NCI-H1092 treated with DMSO at 0.1 percent for 48 hours (cell line): Measurements from ENCODE around the gene YTHDC1.
"Not testable (repeated sequence)": the region's sequence is repeated elsewhere in the genome, so short reads cannot be mapped to it uniquely, and the experiment has no call there.

ENCODE experiments used
- DNase-seq: peaks from one replicate; lab custom pipeline; 2025; lab: John Stamatoyannopoulos, UW

The YTHDC1 gene

GRCh38 chr4:68349649-68350360, at the start of gene YTHDC1:
YTHDC1 (minus strand) TSS chr4:68350090; CDS start chr4:68349753, 337 bp downstream.
- peak; percentile 95 for DNase-seq

GRCh38 chr4:68399306-68399705, 49.4 kb upstream of the YTHDC1 start:
- DNase-seq, result no peak

DNA sequence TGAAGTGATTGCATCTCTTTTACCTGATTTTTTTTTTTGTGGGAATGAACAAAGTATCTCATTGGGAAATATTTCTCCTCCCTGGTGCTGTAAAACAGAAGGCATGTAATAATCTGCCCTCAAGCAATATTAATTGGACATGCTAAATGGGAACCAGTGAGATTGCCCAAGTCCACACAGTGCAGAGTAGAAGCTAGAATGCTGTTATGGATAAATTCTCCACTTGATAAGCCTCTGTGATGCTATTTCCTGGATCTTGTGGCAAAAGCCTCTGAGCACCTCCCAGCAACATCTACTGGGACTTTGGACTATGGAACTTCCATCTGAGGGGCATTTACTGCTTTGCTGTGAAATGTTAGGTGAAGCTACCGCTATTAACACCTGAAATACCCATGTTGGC, 46.9 kb upstream of the YTHDC1 start:
- DNase-seq, result no peak

DNA sequence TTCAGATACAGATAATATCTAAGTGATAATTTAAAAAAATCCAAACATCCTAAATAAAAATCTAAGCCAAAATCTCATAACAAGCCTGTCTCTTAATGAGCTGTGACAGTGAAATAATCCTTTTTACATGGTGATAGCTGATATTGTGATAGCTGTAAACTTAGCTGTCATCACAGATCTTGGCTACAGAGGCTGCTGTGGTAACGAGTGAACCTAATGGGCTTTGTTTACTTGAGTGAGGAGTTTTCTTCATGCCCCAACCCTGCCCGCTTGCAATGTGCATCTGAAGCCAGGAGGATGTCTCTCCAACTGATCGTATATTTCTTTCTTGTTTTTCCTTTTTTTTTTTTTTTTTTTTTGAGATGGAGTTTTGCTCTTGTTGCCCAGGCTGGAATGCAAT, 41.5 kb upstream of the YTHDC1 start:
- no peak for DNase-seq

- no peak for DNase-seq
These were observed 40.5 kb upstream of the YTHDC1 start for GRCh38 chr4:68390205-68390935.

DNA sequence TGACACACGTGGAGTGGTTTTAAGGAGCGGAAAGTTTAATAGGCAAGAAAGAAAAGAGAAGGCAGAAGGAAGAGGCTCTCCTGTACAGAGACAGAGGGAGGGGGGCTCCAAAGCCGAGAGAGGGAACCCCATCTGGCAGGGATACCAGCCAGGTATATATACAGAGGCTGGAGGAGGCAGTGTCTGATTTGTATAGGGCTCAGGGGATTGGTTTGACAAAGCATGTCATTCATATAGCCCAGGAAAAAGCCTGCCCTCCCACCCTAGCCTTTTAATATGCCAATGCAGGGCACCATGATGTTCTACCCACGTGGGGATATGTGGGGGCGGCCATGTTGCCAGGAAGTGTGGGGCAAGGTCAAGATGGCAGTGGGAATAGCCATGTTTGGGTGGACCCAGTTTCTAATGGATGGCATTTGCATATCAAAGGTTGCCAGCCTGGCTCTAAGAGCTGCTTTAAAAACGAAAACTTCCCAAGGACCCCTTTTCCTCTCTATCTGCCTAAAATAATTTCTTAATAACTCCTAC, 39.6 kb upstream of the YTHDC1 start:
- DNase-seq, result not testable (repeated sequence)

GRCh38 chr4:68388347-68388865, 38.5 kb upstream of the YTHDC1 start:
- DNase-seq, result no peak

GRCh38 chr4:68385267-68385666, 35.4 kb upstream of the YTHDC1 start:
- no peak for DNase-seq

GRCh38 chr4:68383115-68383514, 33.2 kb upstream of the YTHDC1 start:
- no peak for DNase-seq

GRCh38 chr4:68378226-68378625, 28.3 kb upstream of the YTHDC1 start:
- no peak for DNase-seq

DNA sequence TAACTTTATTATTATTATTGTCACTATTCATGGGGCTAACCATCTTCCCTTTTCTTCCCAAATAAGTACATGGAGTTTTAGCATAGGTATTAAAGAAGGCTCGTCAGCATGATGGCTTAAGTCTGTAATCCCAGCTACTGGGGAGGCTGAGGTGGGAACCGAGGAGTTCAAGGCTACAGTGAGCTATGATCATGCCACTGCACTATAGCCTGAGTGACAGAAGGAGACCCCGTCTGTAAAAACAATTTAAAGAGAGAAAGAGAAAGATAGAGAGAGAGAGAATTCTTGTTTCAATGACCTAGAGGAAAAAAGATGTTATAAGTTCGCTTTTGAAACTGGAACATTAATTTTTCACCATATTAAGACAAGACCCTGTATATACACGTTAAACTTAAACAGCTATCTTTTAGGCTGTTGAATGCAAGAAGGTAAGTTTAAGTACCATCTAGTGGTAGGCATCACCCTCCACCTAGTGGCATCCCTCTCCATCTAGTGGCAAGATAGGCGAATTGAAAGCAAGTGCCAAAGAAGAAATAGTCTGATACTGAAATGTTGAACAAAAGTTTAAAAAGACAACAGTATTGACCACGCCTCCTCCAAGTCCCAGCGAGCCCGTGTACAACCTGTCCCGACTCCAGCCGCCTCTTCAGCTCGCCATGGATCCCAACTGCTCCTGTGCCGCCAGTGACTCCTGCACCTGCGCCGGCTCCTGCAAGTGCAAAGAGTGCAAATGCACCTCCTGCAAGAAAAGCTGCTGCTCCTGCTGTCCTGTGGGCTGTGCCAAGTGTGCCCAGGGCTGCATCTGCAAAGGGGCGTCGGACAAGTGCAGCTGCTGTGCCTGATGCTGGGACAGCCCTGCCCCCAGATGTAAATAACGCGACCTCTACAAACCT, 26.0 kb upstream of the YTHDC1 start:
- DNase-seq, result peak; percentile 27

GRCh38 chr4:68373513-68373912, 23.6 kb upstream of the YTHDC1 start:
- peak; percentile 1 for DNase-seq

DNA sequence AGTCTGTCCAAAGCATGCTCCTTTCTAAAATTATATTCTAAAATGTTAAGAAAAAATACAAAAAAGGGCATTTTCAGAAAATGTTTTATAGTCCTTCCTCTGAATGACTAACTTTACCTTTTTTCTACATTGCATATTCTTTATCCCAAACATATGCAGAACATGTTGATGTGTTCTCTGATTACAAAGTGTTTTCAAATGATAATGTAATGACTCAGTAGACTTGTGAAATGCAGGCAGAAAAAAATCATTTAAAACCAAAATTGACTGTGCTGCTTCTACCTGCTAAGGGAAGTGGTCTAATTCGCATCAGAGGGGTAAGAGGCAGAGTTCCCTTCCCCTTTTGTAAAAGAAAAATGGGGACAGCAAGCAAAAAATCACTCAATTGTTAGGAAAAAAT, 22.7 kb upstream of the YTHDC1 start:
- no peak for DNase-seq

GRCh38 chr4:68369142-68369805, 19.4 kb upstream of the YTHDC1 start:
- DNase-seq, result no peak

GRCh38 chr4:68368691-68369131, 18.8 kb upstream of the YTHDC1 start:
- no peak for DNase-seq

- no peak for DNase-seq
These were observed 17.9 kb upstream of the YTHDC1 start for GRCh38 chr4:68367835-68368234.

GRCh38 chr4:68366600-68366999, 16.7 kb upstream of the YTHDC1 start:
- DNase-seq, result no peak

GRCh38 chr4:68365068-68365467, 15.2 kb upstream of the YTHDC1 start:
- no peak for DNase-seq

DNA sequence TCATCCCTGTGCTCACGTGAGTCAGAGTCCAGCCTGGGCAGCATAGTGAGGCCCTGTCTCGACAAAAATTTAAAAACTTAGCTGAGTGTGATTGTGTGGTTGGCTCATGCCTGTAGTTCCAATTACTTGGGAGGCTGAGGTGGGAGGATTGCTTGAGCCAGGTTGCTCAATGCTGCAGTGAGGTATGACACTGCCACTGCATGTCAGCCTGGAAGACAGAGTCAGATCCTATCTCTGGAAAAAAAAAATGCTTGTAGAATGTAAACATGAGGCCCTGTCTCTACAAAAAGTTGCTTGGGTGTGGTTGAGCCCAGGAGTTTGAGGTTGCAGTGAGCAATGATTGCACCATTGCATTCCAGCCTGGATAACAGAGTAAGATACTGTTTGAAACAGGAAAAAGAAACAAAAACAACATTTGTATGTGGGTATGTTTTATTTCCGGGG, 11.3 kb upstream of the YTHDC1 start:
- no peak for DNase-seq

DNA sequence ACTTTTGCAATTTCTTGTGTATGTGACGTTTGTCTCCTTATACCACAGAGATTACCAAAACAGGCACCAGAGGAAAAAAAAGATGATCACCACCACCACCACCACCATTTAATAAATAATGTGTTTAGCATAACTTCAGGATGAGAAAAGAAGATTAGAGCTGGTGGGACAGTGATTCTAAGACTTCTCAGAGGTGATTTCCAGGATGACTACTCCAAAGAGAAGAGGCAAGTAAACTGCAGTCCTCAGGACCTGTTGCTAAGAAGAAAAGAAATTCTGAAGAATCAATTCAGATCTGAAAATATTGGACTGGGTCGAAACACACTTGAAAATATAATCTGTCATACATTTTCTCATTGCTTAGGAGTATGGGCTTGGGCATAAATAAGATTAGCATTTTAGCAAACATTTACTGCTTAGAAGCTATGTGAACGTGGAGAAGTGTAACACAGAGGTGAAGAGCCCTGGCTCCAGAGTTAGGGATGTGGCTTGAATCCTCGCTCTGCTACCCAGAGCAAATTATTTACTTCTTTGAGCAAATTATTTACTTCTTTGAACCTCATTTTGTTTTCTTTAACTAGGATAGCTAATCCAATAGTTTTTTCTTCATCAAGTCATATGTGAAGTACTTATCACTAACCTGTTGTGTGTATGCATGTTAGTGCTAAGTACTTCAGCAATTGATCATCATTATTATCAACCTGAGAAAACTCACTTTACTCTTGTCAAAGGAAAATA, 10.5 kb upstream of the YTHDC1 start:
- no peak for DNase-seq

GRCh38 chr4:68359508-68359907, 9.6 kb upstream of the YTHDC1 start:
- DNase-seq, result no peak
